Measurements from ENCODE around the gene MEX3D. TPM values are rescaled to one million over a fixed set of nuclear protein-coding genes. Genes with fewer than 3 reads are reported as not detected.
"Not testable (repeated sequence)": the region's sequence is repeated elsewhere in the genome, so short reads cannot be mapped to it uniquely, and the experiment has no call there.

Gene MEX3D
- total and polyA plus RNA-seq, 2 experiments from 2014 or later, result 6.6 to 38.7 TPM

DNA sequence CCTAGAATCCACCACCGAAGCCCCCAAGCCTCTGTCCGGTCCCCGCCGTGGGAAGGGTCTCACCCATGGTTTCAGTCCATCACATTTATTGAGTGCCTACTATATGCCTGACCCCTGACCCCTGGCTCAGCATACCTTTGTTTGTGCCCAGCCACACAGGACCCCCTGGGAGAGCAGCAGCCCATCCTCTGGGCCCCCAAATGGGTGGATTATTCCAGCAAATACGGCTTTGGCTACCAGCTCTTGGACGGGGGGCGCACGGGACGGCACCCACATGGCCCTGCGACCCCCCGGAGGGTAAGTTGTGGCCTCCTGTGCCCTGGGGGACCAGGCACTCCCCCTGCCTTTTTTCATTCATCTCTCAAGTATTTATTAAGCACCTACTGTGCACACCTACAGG is 36.5 kb downstream of the MEX3D start:
- no peak overlapping the region for H2AFZ ChIP-seq
- no peaks in the 10 kb centered on the region for H4K20me1 ChIP-seq (ENCODE audit: insufficient read depth, poor library complexity, severe bottlenecking)
- no peaks in the 10 kb centered on the region for H3K27me3 ChIP-seq
- no peak overlapping the region for H3K4me3 ChIP-seq
- no peak overlapping the region for H3K4me2 ChIP-seq
- H3K27ac ChIP-seq, result no peak overlapping the region
- TF ChIP-seq CTCF (IDR thresholded peaks at IDR 0.05; ENCODE audit: poor library complexity) (no peak), EZH2 (IDR thresholded peaks at IDR 0.05; ENCODE audit: borderline replicate concordance) (no peak), EZH2phosphoT487 (IDR thresholded peaks at IDR 0.05; ENCODE audit: low read depth, severe bottlenecking, unreplicated experiment) (no peak)
- no peaks in the 10 kb centered on the region for H3K4me1 ChIP-seq (ENCODE audit: insufficient read depth)
- no peaks in the 10 kb centered on the region for H3K9me3 ChIP-seq (ENCODE audit: low read depth)
- no peaks in the 10 kb centered on the region for H3K9me2 ChIP-seq (replicated peaks; ENCODE audit: insufficient read depth)
- H3K36me3 ChIP-seq (replicated peaks; ENCODE audit: insufficient read depth, low read depth), result no peaks in the 10 kb centered on the region
- no peak for DNase-seq (ENCODE audit: low spot score)
- no peaks in the 10 kb centered on the region for H3K79me2 ChIP-seq
- WGBS (ENCODE audit: low lambda C conversion rate, missing lambda C conversion rate), result 90% methylated on average over 11 of the region's 11 CpGs

DNA sequence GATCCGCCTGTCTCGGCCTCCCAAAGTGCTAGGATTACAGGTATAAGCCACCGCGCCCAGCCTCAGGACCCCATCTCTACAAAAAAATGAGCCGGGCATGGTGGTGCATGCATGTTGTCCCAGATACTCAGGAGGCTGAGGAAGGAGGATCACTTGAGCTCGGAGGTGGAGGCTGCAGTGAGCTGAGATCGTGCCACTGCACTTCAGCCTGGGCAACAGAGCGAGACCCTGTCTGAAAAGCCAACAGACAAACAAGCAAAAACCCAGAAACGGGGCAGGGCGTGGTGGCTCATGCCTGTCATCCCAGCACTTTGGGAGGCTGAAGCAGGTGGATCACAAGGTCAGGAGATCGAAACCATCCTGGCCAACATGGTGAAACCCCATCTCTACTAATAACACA is 37.3 kb downstream of the MEX3D start:
- H3K4me3 ChIP-seq; H3K79me2 ChIP-seq; H3K9me2 ChIP-seq (replicated peaks; ENCODE audit: insufficient read depth); H2AFZ ChIP-seq; H4K20me1 ChIP-seq (ENCODE audit: insufficient read depth, poor library complexity, severe bottlenecking); DNase-seq (ENCODE audit: low spot score); H3K9me3 ChIP-seq (ENCODE audit: low read depth); H3K36me3 ChIP-seq (replicated peaks; ENCODE audit: insufficient read depth, low read depth); H3K4me2 ChIP-seq; H3K27ac ChIP-seq; H3K4me1 ChIP-seq (ENCODE audit: insufficient read depth); H3K27me3 ChIP-seq: not testable (repeated sequence)
- 94% methylated on average over 11 of the region's 11 CpGs for WGBS (ENCODE audit: low lambda C conversion rate, missing lambda C conversion rate)

DNA sequence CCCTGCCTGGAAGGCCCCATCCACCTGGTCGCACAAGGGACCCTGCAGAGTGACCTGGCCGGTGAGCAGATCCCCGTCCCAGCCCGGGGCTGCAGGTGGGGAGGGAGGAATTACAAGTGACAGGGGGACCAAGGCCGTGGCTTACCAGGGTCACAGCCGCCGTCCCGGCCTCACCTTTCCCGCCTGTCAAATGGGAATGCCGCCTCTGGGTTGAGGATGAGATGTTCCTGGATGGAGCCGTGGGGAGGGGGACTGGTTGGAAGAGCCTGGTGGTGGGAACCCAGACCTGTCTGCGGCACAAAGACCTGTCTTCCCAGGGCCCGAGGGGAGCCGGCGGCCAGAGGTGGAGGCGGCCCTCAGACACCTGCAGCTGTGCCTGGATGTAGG is 38.7 kb downstream of the MEX3D start:
- Histone ChIP-seq H3K4me2 (no peak overlapping the region), H3K9me2 (replicated peaks; ENCODE audit: insufficient read depth) (no peaks in the 10 kb centered on the region), H3K4me1 (ENCODE audit: insufficient read depth) (no peaks in the 10 kb centered on the region), H2AFZ (no peak overlapping the region), H4K20me1 (ENCODE audit: insufficient read depth, poor library complexity, severe bottlenecking) (no peaks in the 10 kb centered on the region), H3K27ac (no peak overlapping the region), H3K4me3 (no peak overlapping the region), H3K36me3 (replicated peaks; ENCODE audit: insufficient read depth, low read depth) (no peaks in the 10 kb centered on the region), H3K79me2 (no peaks in the 10 kb centered on the region), H3K9me3 (ENCODE audit: low read depth) (no peaks in the 10 kb centered on the region), H3K27me3 (peaks cover 15% of the 10 kb centered on the region)
- WGBS (ENCODE audit: low lambda C conversion rate, missing lambda C conversion rate), result 88% methylated on average over 16 of the region's 16 CpGs
- no peak for TF ChIP-seq EZH2 (IDR thresholded peaks at IDR 0.05; ENCODE audit: borderline replicate concordance)
- no peak for TF ChIP-seq EZH2phosphoT487 (IDR thresholded peaks at IDR 0.05; ENCODE audit: low read depth, severe bottlenecking, unreplicated experiment)
- no peak for TF ChIP-seq CTCF (IDR thresholded peaks at IDR 0.05; ENCODE audit: poor library complexity)
- no peak for DNase-seq (ENCODE audit: low spot score)

- Histone ChIP-seq H3K79me2 (no peaks in the 10 kb centered on the region), H3K9me3 (ENCODE audit: low read depth) (no peaks in the 10 kb centered on the region), H3K4me2 (no peak overlapping the region), H3K4me3 (no peak overlapping the region), H3K9me2 (replicated peaks; ENCODE audit: insufficient read depth) (no peaks in the 10 kb centered on the region), H3K36me3 (replicated peaks; ENCODE audit: insufficient read depth, low read depth) (no peaks in the 10 kb centered on the region), H3K4me1 (ENCODE audit: insufficient read depth) (no peaks in the 10 kb centered on the region), H4K20me1 (ENCODE audit: insufficient read depth, poor library complexity, severe bottlenecking) (no peaks in the 10 kb centered on the region), H2AFZ (no peak overlapping the region), H3K27me3 (peaks cover 17% of the 10 kb centered on the region), H3K27ac (no peak overlapping the region)
- 89% methylated on average over 20 of the region's 23 CpGs for WGBS (ENCODE audit: low lambda C conversion rate, missing lambda C conversion rate)
- peak; percentile 3 for DNase-seq (ENCODE audit: low spot score)
- no peak for TF ChIP-seq CTCF (IDR thresholded peaks at IDR 0.05; ENCODE audit: poor library complexity)
- TF ChIP-seq EZH2 (IDR thresholded peaks at IDR 0.05; ENCODE audit: borderline replicate concordance), result no peak
- TF ChIP-seq EZH2phosphoT487 (IDR thresholded peaks at IDR 0.05; ENCODE audit: low read depth, severe bottlenecking, unreplicated experiment), result no peak
These were observed 39.3 kb downstream of the MEX3D start for GRCh38 chr19:1528596-1529429.

All from hepatocyte (in vitro differentiated cells).